Measurements from ENCODE around the gene P2RY2. TPM values are rescaled to one million over a fixed set of nuclear protein-coding genes. Genes with fewer than 3 reads are reported as not detected.

P2RY2 gene
- total RNA-seq, 2 donors from 2014 or later = 14.5 to 20.4 TPM

Other genes with a start within 250 kb of the P2RY2 start
- gene FCHSD2, start 76.0 kb upstream of the P2RY2 start, total RNA-seq = 10 to 100 TPM; 20.0 to 22.1 TPM
- gene P2RY6, start 54.1 kb downstream of the P2RY2 start, total RNA-seq = 1 to 10 TPM; 1.5 to 1.8 TPM
- gene ARHGEF17, start 90.0 kb downstream of the P2RY2 start, total RNA-seq = 10 to 100 TPM in 1 of 2 donors, 1 to 10 TPM in 1; 6.8 to 14.4 TPM
- 1 to 10 TPM; 2.6 to 3.1 TPM for gene RELT, start 158.1 kb downstream of the P2RY2 start, total RNA-seq

Measured in left colon (tissue), 2 donors.